ENCODE results near the gene SARS1. TPM values are rescaled to one million over a fixed set of nuclear protein-coding genes. Genes with fewer than 3 reads are reported as not detected.
A peak's percentile ranks its signal among the peaks of the same experiment; 100 is the strongest.

Gene SARS1
- total and polyA plus RNA-seq, 2 of the 13 experiments (the other 11 are each of a cell fraction or from before 2014, with no cell fraction given): 103 to 134 TPM

DNA sequence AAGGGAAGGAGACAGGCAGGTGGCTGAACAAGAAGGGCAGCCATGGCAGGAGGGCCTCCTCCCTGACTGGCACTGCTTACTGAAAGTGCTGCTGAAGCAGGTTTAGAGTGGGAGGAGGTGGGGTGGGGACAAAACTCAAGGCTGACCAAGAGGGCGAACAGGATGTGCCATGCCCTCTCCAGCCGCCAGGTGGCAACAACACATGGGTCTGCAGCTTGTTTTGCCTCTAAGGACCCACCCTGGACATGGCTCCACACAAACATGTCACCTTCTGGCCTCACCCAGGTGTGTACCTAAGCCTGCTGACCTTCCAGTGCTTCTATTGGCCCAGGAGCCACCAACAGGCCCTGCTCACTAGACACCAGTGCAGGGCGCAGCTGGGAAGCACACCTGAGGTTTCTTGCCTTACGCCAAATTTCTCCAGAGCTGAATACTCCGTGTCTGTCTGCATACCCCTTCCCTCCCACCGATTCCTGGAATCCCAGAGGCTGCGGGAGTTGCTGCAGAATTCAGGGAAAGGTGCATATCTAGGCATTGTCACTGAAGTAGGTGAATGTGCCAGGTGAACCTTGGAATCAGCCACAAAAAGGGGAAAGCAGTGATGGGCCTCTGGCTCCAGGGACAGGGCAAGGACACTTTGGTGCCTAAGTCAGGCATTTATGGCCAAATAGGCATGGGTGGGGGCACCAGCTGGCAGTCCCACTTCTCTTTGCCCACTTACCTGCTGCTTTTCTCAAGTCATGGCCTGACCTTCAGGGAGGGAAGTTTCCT, 63.9 kb downstream of the SARS1 start (continued):
- TF ChIP-seq, protein P1, sequence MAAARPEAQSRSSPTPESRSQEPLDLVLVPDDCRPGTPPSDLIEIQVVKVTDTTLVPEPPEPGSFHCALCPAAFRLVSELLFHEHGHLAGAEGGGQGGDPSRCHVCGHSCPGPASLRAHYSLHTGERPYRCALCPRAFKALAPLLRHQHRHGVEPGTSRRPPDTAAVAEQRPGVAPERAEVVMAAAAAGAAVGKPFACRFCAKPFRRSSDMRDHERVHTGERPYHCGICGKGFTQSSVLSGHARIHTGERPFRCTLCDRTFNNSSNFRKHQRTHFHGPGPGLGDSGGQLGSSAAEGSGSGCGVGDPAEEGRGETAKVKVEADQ (CRISPR knock-in tag; IDR thresholded peaks at IDR 0.05; ENCODE audit: borderline replicate concordance): peak; percentile 66; the same call in 1 of the 2 replicates
- TF ChIP-seq SMAD3 (CRISPR knock-in tag; IDR thresholded peaks at IDR 0.05) (0 out of 2 replicates have a peak, but pooled peaks have one; percentile 79), ZNF724P (CRISPR knock-in tag; IDR thresholded peaks at IDR 0.05; ENCODE audit: borderline replicate concordance) (no peak), MBD4 (IDR thresholded peaks at IDR 0.05; ENCODE audit: borderline replicate concordance, low read length) (no peak), NFYB (CRISPR knock-in tag; IDR thresholded peaks at IDR 0.05) (no peak), TSC22D2 (CRISPR knock-in tag; IDR thresholded peaks at IDR 0.05; ENCODE audit: borderline replicate concordance) (peak; percentile 91; the same call in 1 of the 2 replicates), JUNB (CRISPR knock-in tag; IDR thresholded peaks at IDR 0.05; ENCODE audit: borderline replicate concordance) (no peak), FOSL1 (CRISPR knock-in tag; IDR thresholded peaks at IDR 0.05; ENCODE audit: borderline replicate concordance) (no peak), RXRB (CRISPR knock-in tag; IDR thresholded peaks at IDR 0.05; ENCODE audit: borderline replicate concordance) (0 out of 2 replicates have a peak, but pooled peaks have one; percentile 29), PHF20 (CRISPR knock-in tag; IDR thresholded peaks at IDR 0.05) (no peak), GFI1 (CRISPR knock-in tag; IDR thresholded peaks at IDR 0.05; ENCODE audit: borderline replicate concordance) (0 out of 2 replicates have a peak, but pooled peaks have one; percentile 52), PHF21A (CRISPR knock-in tag; IDR thresholded peaks at IDR 0.05) (no peak), YEATS2 (CRISPR knock-in tag; IDR thresholded peaks at IDR 0.05; ENCODE audit: borderline replicate concordance) (no peak; the same call in 1 of the 2 replicates), NCOR1 (IDR thresholded peaks at IDR 0.05; ENCODE audit: borderline replicate concordance, low read length) (no peak), FOXA1 (IDR thresholded peaks at IDR 0.05) (no peak), FOXA1 (CRISPR knock-in tag; IDR thresholded peaks at IDR 0.05) (peak; percentile 75)
- TF ChIP-seq, protein P2, sequence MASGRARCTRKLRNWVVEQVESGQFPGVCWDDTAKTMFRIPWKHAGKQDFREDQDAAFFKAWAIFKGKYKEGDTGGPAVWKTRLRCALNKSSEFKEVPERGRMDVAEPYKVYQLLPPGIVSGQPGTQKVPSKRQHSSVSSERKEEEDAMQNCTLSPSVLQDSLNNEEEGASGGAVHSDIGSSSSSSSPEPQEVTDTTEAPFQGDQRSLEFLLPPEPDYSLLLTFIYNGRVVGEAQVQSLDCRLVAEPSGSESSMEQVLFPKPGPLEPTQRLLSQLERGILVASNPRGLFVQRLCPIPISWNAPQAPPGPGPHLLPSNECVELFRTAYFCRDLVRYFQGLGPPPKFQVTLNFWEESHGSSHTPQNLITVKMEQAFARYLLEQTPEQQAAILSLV (CRISPR knock-in tag; IDR thresholded peaks at IDR 0.05; ENCODE audit: borderline replicate concordance): no peak
- TF ChIP-seq, protein P3, sequence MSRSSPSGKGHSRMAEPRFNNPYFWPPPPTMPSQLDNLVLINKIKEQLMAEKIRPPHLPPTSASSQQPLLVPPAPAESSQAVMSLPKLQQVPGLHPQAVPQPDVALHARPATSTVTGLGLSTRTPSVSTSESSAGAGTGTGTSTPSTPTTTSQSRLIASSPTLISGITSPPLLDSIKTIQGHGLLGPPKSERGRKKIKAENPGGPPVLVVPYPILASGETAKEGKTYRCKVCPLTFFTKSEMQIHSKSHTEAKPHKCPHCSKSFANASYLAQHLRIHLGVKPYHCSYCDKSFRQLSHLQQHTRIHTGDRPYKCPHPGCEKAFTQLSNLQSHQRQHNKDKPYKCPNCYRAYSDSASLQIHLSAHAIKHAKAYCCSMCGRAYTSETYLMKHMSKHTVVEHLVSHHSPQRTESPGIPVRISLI (CRISPR knock-in tag; IDR thresholded peaks at IDR 0.05; ENCODE audit: borderline replicate concordance): no peak
- TF ChIP-seq, protein P4, sequence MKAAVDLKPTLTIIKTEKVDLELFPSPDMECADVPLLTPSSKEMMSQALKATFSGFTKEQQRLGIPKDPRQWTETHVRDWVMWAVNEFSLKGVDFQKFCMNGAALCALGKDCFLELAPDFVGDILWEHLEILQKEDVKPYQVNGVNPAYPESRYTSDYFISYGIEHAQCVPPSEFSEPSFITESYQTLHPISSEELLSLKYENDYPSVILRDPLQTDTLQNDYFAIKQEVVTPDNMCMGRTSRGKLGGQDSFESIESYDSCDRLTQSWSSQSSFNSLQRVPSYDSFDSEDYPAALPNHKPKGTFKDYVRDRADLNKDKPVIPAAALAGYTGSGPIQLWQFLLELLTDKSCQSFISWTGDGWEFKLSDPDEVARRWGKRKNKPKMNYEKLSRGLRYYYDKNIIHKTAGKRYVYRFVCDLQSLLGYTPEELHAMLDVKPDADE (CRISPR knock-in tag; IDR thresholded peaks at IDR 0.05): no peak
- TF ChIP-seq, protein P5, sequence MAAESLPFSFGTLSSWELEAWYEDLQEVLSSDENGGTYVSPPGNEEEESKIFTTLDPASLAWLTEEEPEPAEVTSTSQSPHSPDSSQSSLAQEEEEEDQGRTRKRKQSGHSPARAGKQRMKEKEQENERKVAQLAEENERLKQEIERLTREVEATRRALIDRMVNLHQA (CRISPR knock-in tag; IDR thresholded peaks at IDR 0.05): no peak
- TF ChIP-seq, protein P6, sequence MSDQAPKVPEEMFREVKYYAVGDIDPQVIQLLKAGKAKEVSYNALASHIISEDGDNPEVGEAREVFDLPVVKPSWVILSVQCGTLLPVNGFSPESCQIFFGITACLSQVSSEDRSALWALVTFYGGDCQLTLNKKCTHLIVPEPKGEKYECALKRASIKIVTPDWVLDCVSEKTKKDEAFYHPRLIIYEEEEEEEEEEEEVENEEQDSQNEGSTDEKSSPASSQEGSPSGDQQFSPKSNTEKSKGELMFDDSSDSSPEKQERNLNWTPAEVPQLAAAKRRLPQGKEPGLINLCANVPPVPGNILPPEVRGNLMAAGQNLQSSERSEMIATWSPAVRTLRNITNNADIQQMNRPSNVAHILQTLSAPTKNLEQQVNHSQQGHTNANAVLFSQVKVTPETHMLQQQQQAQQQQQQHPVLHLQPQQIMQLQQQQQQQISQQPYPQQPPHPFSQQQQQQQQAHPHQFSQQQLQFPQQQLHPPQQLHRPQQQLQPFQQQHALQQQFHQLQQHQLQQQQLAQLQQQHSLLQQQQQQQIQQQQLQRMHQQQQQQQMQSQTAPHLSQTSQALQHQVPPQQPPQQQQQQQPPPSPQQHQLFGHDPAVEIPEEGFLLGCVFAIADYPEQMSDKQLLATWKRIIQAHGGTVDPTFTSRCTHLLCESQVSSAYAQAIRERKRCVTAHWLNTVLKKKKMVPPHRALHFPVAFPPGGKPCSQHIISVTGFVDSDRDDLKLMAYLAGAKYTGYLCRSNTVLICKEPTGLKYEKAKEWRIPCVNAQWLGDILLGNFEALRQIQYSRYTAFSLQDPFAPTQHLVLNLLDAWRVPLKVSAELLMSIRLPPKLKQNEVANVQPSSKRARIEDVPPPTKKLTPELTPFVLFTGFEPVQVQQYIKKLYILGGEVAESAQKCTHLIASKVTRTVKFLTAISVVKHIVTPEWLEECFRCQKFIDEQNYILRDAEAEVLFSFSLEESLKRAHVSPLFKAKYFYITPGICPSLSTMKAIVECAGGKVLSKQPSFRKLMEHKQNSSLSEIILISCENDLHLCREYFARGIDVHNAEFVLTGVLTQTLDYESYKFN (CRISPR knock-in tag; conservative IDR thresholded peaks at IDR 0.05): peak; percentile 53

Data from HepG2 (cell line).